ENCODE results near the gene KRT33A. TPM values are rescaled to one million over a fixed set of nuclear protein-coding genes. Genes with fewer than 3 reads are reported as not detected.
"Not testable (repeated sequence)": the region's sequence is repeated elsewhere in the genome, so short reads cannot be mapped to it uniquely, and the experiment has no call there.

Gene KRT33A
- total RNA-seq (2022), result not detected in 2 replicates
- Bru-seq, nascent RNA, result percentile 11 among the genes with signal in this experiment
- BruChase-seq, experiment 1, labeled RNA remaining after a 6-hour chase, result not detected
- BruChase-seq, experiment 2, labeled RNA remaining after a 2-hour chase, result not detected
- long read RNA-seq, result 0 reads

GRCh38 chr17:41350381-41350878, at the start of gene KRT33A:
Gene KRT33A (minus strand): TSS chr17:41350828. CDS start chr17:41350767, 61 bp downstream.
- H3K27me3 Mint-ChIP-seq (ENCODE audit: unreplicated experiment), result peaks cover 13% of the 10 kb centered on the region
- H3K4me3 Mint-ChIP-seq (ENCODE audit: low read depth, unreplicated experiment); H3K36me3 Mint-ChIP-seq (ENCODE audit: insufficient read depth, unreplicated experiment); H3K4me1 Mint-ChIP-seq (ENCODE audit: low read depth, unreplicated experiment); BruUV-seq (replicated peaks); DNase-seq; intact Hi-C loops (cut with micrococcal nuclease; ENCODE audit: unreplicated experiment); H3K9me3 Mint-ChIP-seq (ENCODE audit: low read depth, unreplicated experiment); H3K27ac Mint-ChIP-seq (ENCODE audit: unreplicated experiment): not testable (repeated sequence)
- CTCF ChIA-PET, result interaction anchor here (0.5 to 0.7 kb wide), 4 partner anchors 20 to 294 kb away, joined by 3 to 6 read pairs (median 3); partner anchors contain the start of gene KRT33B

- BruUV-seq (replicated peaks), result no TSS peak
- intact Hi-C loops (cut with micrococcal nuclease; ENCODE audit: unreplicated experiment), result no loop called here
- CTCF ChIA-PET, result no interaction called here
- DNase-seq, result no peak
- Mint-ChIP-seq H3K36me3 (ENCODE audit: insufficient read depth, unreplicated experiment) (no peaks in the 10 kb centered on the region), H3K27ac (ENCODE audit: unreplicated experiment) (no peak within 1 kb of the TSS), H3K9me3 (ENCODE audit: low read depth, unreplicated experiment) (no peaks in the 10 kb centered on the region), H3K4me1 (ENCODE audit: low read depth, unreplicated experiment) (peaks cover 29% of the 10 kb centered on the region), H3K4me3 (ENCODE audit: low read depth, unreplicated experiment) (no peak within 1 kb of the TSS), H3K27me3 (ENCODE audit: unreplicated experiment) (no peaks in the 10 kb centered on the region)
- TF ChIP-seq CTCF (IDR thresholded peaks at IDR 0.05; ENCODE audit: unreplicated experiment), result no peak
These were observed 46.5 kb upstream of the KRT33A start, which contains the start of gene KRT31 for GRCh38 chr17:41396996-41397660. Gene KRT31 (minus strand): TSS chr17:41397608. CDS start chr17:41397539, 69 bp downstream.

GRCh38 chr17:41396340-41396739, 45.7 kb upstream of the KRT33A start:
- Mint-ChIP-seq H3K27ac (ENCODE audit: unreplicated experiment) (no peak overlapping the region), H3K4me3 (ENCODE audit: low read depth, unreplicated experiment) (no peak overlapping the region), H3K36me3 (ENCODE audit: insufficient read depth, unreplicated experiment) (no peaks in the 10 kb centered on the region), H3K27me3 (ENCODE audit: unreplicated experiment) (no peaks in the 10 kb centered on the region), H3K9me3 (ENCODE audit: low read depth, unreplicated experiment) (no peaks in the 10 kb centered on the region), H3K4me1 (ENCODE audit: low read depth, unreplicated experiment) (peaks cover 33% of the 10 kb centered on the region)
- TF ChIP-seq CTCF (IDR thresholded peaks at IDR 0.05; ENCODE audit: unreplicated experiment), result no peak
- no peak for DNase-seq
- no TSS peak for BruUV-seq (replicated peaks)
- CTCF ChIA-PET, result no interaction called here
- intact Hi-C loops (cut with micrococcal nuclease; ENCODE audit: unreplicated experiment), result no loop called here

GRCh38 chr17:41395611-41396010, 45.0 kb upstream of the KRT33A start:
- H3K9me3 Mint-ChIP-seq (ENCODE audit: low read depth, unreplicated experiment), result no peaks in the 10 kb centered on the region
- intact Hi-C loops (cut with micrococcal nuclease; ENCODE audit: unreplicated experiment), result no loop called here
- no peak overlapping the region for H3K4me3 Mint-ChIP-seq (ENCODE audit: low read depth, unreplicated experiment)
- H3K36me3 Mint-ChIP-seq (ENCODE audit: insufficient read depth, unreplicated experiment), result no peaks in the 10 kb centered on the region
- no peak for DNase-seq
- H3K27me3 Mint-ChIP-seq (ENCODE audit: unreplicated experiment), result no peaks in the 10 kb centered on the region
- CTCF ChIA-PET, result no interaction called here
- BruUV-seq (replicated peaks), result no TSS peak
- no peak for TF ChIP-seq CTCF (IDR thresholded peaks at IDR 0.05; ENCODE audit: unreplicated experiment)
- H3K27ac Mint-ChIP-seq (ENCODE audit: unreplicated experiment), result no peak overlapping the region
- peaks cover 33% of the 10 kb centered on the region for H3K4me1 Mint-ChIP-seq (ENCODE audit: low read depth, unreplicated experiment)

- BruUV-seq (replicated peaks); CTCF ChIA-PET; H3K27me3 Mint-ChIP-seq (ENCODE audit: unreplicated experiment); H3K36me3 Mint-ChIP-seq (ENCODE audit: insufficient read depth, unreplicated experiment); H3K9me3 Mint-ChIP-seq (ENCODE audit: low read depth, unreplicated experiment); intact Hi-C loops (cut with micrococcal nuclease; ENCODE audit: unreplicated experiment); H3K4me3 Mint-ChIP-seq (ENCODE audit: low read depth, unreplicated experiment); DNase-seq; H3K27ac Mint-ChIP-seq (ENCODE audit: unreplicated experiment): not testable (repeated sequence)
- H3K4me1 Mint-ChIP-seq (ENCODE audit: low read depth, unreplicated experiment), result peaks cover 33% of the 10 kb centered on the region
These were observed 44.4 kb upstream of the KRT33A start for GRCh38 chr17:41395044-41395443.

Data from Calu3 (cell line).